ENCODE measurements around the gene ANKRD13B. TPM values are rescaled to one million over a fixed set of nuclear protein-coding genes. Genes with fewer than 3 reads are reported as not detected.

The ANKRD13B gene
- total RNA-seq, 3 donors from 2014 or later (not counting 1 experiment from before 2014, with no cell fraction given), result 2.3 to 6.6 (median 4.0) TPM

GRCh38 chr17:29617481-29618271, 24.7 kb downstream of the ANKRD13B start:
- Mint-ChIP-seq H3K4me3 (peak overlapping the region; percentile 90), H3K36me3 (no peaks in the 10 kb centered on the region), H3K27ac (peak overlapping the region; percentile 48 to 86), H3K4me1 (peaks cover 16 to 54% of the 10 kb centered on the region in 2 donors), H3K27me3 (ENCODE audit: low read depth in 2 of 2) (no peaks in the 10 kb centered on the region), H3K9me3 (no peaks in the 10 kb centered on the region)
- 1% methylated on average over 68 of the region's 68 CpGs for WGBS (ENCODE audit: insufficient coverage)
- TF ChIP-seq CTCF (IDR thresholded peaks at IDR 0.05), result peak; percentile 70
- peak overlapping the region; percentile 51 for H3K4me3 ChIP-seq (ENCODE audit: low read length)
- intact Hi-C loops (cut with micrococcal nuclease), result loop anchor here (5.0 to 10.0 kb wide), 2 partner anchors 53 to 145 kb away; partner anchors contain the start of genes ABHD15 and TP53I13
- ATAC-seq (peak; percentile 47 to 68 (median 56)), DNase-seq (peak; percentile 85 to 94)
- peaks cover 68% of the 10 kb centered on the region for H3K4me1 ChIP-seq (ENCODE audit: control insufficient read depth, insufficient read depth, low read length)
- H3K36me3 ChIP-seq (ENCODE audit: control insufficient read depth, insufficient read depth, low read length), result no peaks in the 10 kb centered on the region
- H3K27me3 ChIP-seq (ENCODE audit: control insufficient read depth, insufficient read depth, low read length), result no peaks in the 10 kb centered on the region
- H3K27ac ChIP-seq (ENCODE audit: low read length), result peak overlapping the region; percentile 72
- H3K9me3 ChIP-seq (ENCODE audit: control insufficient read depth, insufficient read depth, low read length), result no peaks in the 10 kb centered on the region

GRCh38 chr17:29618272-29619065, 25.5 kb downstream of the ANKRD13B start:
- H3K36me3 Mint-ChIP-seq, result no peaks in the 10 kb centered on the region
- H3K9me3 Mint-ChIP-seq, result no peaks in the 10 kb centered on the region
- TF ChIP-seq CTCF (IDR thresholded peaks at IDR 0.05), result peak; percentile 57
- no peak overlapping the region for H3K4me3 ChIP-seq (ENCODE audit: low read length)
- H3K27me3 Mint-ChIP-seq (ENCODE audit: low read depth in 2 of 2), result no peaks in the 10 kb centered on the region
- no peaks in the 10 kb centered on the region for H3K27me3 ChIP-seq (ENCODE audit: control insufficient read depth, insufficient read depth, low read length)
- H3K27ac ChIP-seq (ENCODE audit: low read length), result no peak overlapping the region
- intact Hi-C loops (cut with micrococcal nuclease), result loop anchor here (5.0 to 10.0 kb wide), 2 partner anchors 54 to 144 kb away; partner anchors contain the start of genes ABHD15 and TP53I13
- ATAC-seq, result no peak
- peaks cover 68% of the 10 kb centered on the region for H3K4me1 ChIP-seq (ENCODE audit: control insufficient read depth, insufficient read depth, low read length)
- no peaks in the 10 kb centered on the region for H3K36me3 ChIP-seq (ENCODE audit: control insufficient read depth, insufficient read depth, low read length)
- peak overlapping the region in 1 of 2 donors; percentile 86 for H3K27ac Mint-ChIP-seq
- H3K4me3 Mint-ChIP-seq, result peak overlapping the region; percentile 90
- 46% methylated on average over 21 of the region's 22 CpGs for WGBS (ENCODE audit: insufficient coverage)
- H3K4me1 Mint-ChIP-seq, result peaks cover 16 to 62% of the 10 kb centered on the region in 2 donors
- DNase-seq, result peak in 1 of 2 donors; percentile 20
- H3K9me3 ChIP-seq (ENCODE audit: control insufficient read depth, insufficient read depth, low read length), result no peaks in the 10 kb centered on the region

GRCh38 chr17:29619251-29619650, 26.3 kb downstream of the ANKRD13B start:
- H3K36me3 ChIP-seq (ENCODE audit: control insufficient read depth, insufficient read depth, low read length), result no peaks in the 10 kb centered on the region
- intact Hi-C loops (cut with micrococcal nuclease), result loop anchor here (5.0 to 10.0 kb wide), 2 partner anchors 54 to 143 kb away; partner anchors contain the start of genes ABHD15 and TP53I13
- no peaks in the 10 kb centered on the region for H3K9me3 ChIP-seq (ENCODE audit: control insufficient read depth, insufficient read depth, low read length)
- TF ChIP-seq CTCF (IDR thresholded peaks at IDR 0.05), result no peak
- Mint-ChIP-seq H3K27me3 (ENCODE audit: low read depth in 2 of 2) (no peaks in the 10 kb centered on the region), H3K4me1 (peaks cover 16 to 60% of the 10 kb centered on the region in 2 donors), H3K36me3 (no peaks in the 10 kb centered on the region), H3K27ac (no peak overlapping the region), H3K4me3 (peak overlapping the region; percentile 21), H3K9me3 (no peaks in the 10 kb centered on the region)
- no peak overlapping the region for H3K4me3 ChIP-seq (ENCODE audit: low read length)
- peaks cover 60% of the 10 kb centered on the region for H3K4me1 ChIP-seq (ENCODE audit: control insufficient read depth, insufficient read depth, low read length)
- no peak overlapping the region for H3K27ac ChIP-seq (ENCODE audit: low read length)
- DNase-seq (no peak), ATAC-seq (no peak)
- H3K27me3 ChIP-seq (ENCODE audit: control insufficient read depth, insufficient read depth, low read length), result no peaks in the 10 kb centered on the region

Data from natural killer cell (primary cell).